GM12892 (cell line): ENCODE results near the gene TMEM168.

ENCODE experiments used
- POLR2A ChIP-seq: IDR thresholded peaks from 2 replicates; pipeline ENCODE4 v1.6.1; 2011; ENCODE audit warnings: low read depth, low read length, control low read depth
- POLR2AphosphoS5 ChIP-seq: IDR thresholded peaks from 2 replicates; pipeline ENCODE4 v1.6.1; 2011; ENCODE audit warnings: low read depth, low read length, control low read depth
- TAF1 ChIP-seq: IDR thresholded peaks from 2 replicates; pipeline ENCODE4 v1.6.1; 2011; ENCODE audit warnings: low read depth, mild to moderate bottlenecking, control low read depth, low read length, borderline replicate concordance

DNA sequence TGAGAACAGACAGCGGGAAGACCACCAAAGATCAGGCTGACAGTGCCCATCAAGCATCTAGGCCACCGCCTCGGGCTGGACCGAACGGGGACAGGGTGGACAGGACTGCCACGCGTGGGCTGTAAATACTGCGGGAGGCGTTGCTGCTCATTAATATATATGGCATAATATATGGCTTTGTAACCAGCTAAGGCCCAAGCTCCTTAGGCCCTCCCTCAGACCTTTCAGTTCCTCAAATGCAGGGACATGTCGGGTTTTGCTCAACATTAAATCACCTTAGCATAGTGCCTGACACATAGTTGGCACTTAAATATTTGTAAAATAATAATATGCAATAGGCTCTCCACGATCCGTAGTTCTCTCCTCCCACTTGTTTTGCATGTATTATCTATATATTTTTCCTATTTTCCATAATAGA is 402 bp upstream of the TMEM168 start:
- no peak for TF ChIP-seq POLR2A
- no peak for TF ChIP-seq POLR2AphosphoS5
- no peak; the same call in 1 of the 2 replicates for TF ChIP-seq TAF1
